ENCODE measurements around the gene GJD3.

Gene GJD3

DNA sequence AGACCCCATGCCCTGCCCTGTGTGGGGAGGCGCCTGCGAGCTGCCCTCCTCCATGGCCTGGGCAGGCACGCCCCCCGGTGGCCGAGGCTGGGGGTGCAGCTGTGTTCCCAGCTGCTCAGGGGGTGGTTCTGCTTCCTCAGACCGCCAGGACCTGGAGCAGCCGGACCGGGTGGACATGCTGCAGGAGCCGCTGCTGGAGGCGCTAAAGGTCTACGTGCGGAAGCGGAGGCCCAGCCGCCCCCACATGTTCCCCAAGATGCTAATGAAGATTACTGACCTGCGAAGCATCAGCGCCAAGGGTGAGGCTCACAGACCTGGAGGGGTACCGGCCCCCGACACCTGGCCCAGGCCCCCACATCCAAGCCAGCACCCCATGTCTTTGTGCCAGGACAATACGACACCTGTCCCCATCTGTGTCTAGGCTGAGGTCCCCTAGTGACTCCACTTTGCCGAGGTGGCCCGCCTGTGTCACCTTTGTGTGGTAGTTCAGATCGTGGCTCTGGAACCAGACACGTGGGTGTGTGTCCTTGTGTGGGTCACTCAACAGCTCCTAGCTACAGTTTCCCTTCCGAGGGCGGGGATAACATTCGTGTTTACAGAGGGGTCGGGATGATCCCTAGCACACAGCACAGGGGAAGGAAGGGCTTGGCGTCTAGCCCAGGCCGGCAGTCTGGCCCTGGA is 9.3 kb downstream of the GJD3 start:
- TF ChIP-seq, protein P1, sequence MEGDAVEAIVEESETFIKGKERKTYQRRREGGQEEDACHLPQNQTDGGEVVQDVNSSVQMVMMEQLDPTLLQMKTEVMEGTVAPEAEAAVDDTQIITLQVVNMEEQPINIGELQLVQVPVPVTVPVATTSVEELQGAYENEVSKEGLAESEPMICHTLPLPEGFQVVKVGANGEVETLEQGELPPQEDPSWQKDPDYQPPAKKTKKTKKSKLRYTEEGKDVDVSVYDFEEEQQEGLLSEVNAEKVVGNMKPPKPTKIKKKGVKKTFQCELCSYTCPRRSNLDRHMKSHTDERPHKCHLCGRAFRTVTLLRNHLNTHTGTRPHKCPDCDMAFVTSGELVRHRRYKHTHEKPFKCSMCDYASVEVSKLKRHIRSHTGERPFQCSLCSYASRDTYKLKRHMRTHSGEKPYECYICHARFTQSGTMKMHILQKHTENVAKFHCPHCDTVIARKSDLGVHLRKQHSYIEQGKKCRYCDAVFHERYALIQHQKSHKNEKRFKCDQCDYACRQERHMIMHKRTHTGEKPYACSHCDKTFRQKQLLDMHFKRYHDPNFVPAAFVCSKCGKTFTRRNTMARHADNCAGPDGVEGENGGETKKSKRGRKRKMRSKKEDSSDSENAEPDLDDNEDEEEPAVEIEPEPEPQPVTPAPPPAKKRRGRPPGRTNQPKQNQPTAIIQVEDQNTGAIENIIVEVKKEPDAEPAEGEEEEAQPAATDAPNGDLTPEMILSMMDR (IDR thresholded peaks at IDR 0.05; ENCODE audit: insufficient read depth, low read depth, low read length, missing control alignments): peak; percentile 96
- H3K4me3 ChIP-seq (ENCODE audit: low read depth, low read length): no peak overlapping the region
- DNase-seq (ENCODE audit: low read depth): peak; percentile 70

GRCh38 chr17:40354221-40355122 is 10.1 kb downstream of the GJD3 start:
- no peak overlapping the region for H3K4me3 ChIP-seq (ENCODE audit: low read depth, low read length)
- TF ChIP-seq, protein P1 (IDR thresholded peaks at IDR 0.05; ENCODE audit: insufficient read depth, low read depth, low read length, missing control alignments): no peak
- DNase-seq (ENCODE audit: low read depth): no peak

DNA sequence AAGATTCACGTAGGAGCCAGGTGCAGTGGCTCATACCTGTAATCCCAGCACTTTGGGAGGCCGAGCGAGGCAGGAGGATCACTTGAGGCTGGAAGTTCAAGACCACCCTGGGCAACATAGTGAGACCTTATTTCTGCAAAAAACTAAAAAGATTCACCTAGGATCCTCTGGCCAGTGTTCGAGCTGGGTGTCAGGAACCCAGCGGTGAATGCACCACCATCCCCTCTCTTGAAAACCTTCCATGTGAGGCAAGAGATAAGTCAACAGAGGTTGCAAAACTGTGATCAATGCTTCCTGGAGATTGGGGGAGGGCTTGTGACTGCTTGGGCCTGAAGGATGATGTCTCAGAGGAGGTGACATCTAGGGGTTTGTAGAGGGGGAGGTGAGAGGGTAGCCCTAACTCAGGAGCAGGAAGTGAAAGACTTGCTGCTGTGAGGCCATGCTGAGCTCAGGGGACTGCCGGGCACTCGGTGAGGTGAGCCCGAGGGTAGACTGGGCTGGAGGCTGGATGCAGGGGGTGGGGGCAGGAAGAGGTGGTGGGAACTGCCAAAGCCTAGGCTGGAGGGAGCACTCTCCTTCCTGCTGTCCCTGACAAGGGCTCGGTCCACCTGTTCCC is 11.7 kb downstream of the GJD3 start:
- DNase-seq (ENCODE audit: low read depth): no peak
- no peak overlapping the region for H3K4me3 ChIP-seq (ENCODE audit: low read depth, low read length)
- TF ChIP-seq, protein P1 (IDR thresholded peaks at IDR 0.05; ENCODE audit: insufficient read depth, low read depth, low read length, missing control alignments): no peak

- no peak overlapping the region for H3K4me3 ChIP-seq (ENCODE audit: low read depth, low read length)
- TF ChIP-seq, protein P1 (IDR thresholded peaks at IDR 0.05; ENCODE audit: insufficient read depth, low read depth, low read length, missing control alignments): no peak
- DNase-seq (ENCODE audit: low read depth): no peak
Observed at GRCh38 chr17:40352237-40352778, 12.2 kb downstream of the GJD3 start.

- H3K4me3 ChIP-seq (ENCODE audit: low read depth, low read length): no peak overlapping the region
- no peak for DNase-seq (ENCODE audit: low read depth)
Observed at GRCh38 chr17:40351359-40352236, 12.9 kb downstream of the GJD3 start.

More at GRCh38 chr17:40351359-40352236, 12.9 kb downstream of the GJD3 start:
- TF ChIP-seq, protein P1 (IDR thresholded peaks at IDR 0.05; ENCODE audit: insufficient read depth, low read depth, low read length, missing control alignments): no peak

Measured in GM12865 (cell line).